H9 (cell line): ENCODE data around the gene NRXN3. TPM values are rescaled to one million over a fixed set of nuclear protein-coding genes. Genes with fewer than 3 reads are reported as not detected.

Experiments used
- DNase-seq: peaks from one replicate; pipeline ENCODE4 v3.0.0-alpha.2; 2017
- H2AFZ ChIP-seq: one replicate; pipeline ENCODE4 v1.6.1; 2013; ENCODE audit warnings: mild to moderate bottlenecking, low read length, control low read depth, moderate library complexity
- H2AK5ac ChIP-seq: 2 replicates; pipeline ENCODE4 v1.6.1; 2013; ENCODE audit warnings: low read length, control low read depth, mixed read lengths; ENCODE audit not compliant: insufficient read length
- H2BK120ac ChIP-seq: one replicate; pipeline ENCODE4 v1.6.1; 2013; ENCODE audit warnings: low read depth, mild to moderate bottlenecking, low read length, control low read depth, inconsistent platforms; ENCODE audit not compliant: poor library complexity, severe bottlenecking
- H2BK12ac ChIP-seq: 2 replicates; pipeline ENCODE4 v1.6.1; 2013; ENCODE audit warnings: low read length, control low read depth, mixed read lengths, low read depth; ENCODE audit not compliant: insufficient read length
- H2BK15ac ChIP-seq: 2 replicates; pipeline ENCODE4 v1.6.1; 2013; ENCODE audit warnings: low read depth, low read length, control low read depth
- H2BK20ac ChIP-seq: one replicate; pipeline ENCODE4 v1.6.1; 2013; ENCODE audit warnings: low read depth, mild to moderate bottlenecking, low read length, control low read depth, inconsistent platforms; ENCODE audit not compliant: poor library complexity, severe bottlenecking
- H2BK5ac ChIP-seq: 2 replicates; pipeline ENCODE4 v1.6.1; 2013; ENCODE audit warnings: low read length, control low read depth, mixed read lengths; ENCODE audit not compliant: insufficient read length
- H3K14ac ChIP-seq: 2 replicates; pipeline ENCODE4 v1.6.1; 2013; ENCODE audit warnings: low read length, control low read depth; ENCODE audit not compliant: insufficient read depth
- H3K18ac ChIP-seq: 2 replicates; pipeline ENCODE4 v1.6.1; 2013; ENCODE audit warnings: low read depth, mild to moderate bottlenecking, mixed read lengths, low read length, control low read depth; ENCODE audit not compliant: insufficient read length
- H3K23ac ChIP-seq: 2 replicates; pipeline ENCODE4 v1.6.1; 2013; ENCODE audit warnings: low read length, control low read depth, mixed read lengths, low read depth; ENCODE audit not compliant: insufficient read length
- H3K23me2 ChIP-seq: 2 replicates; pipeline ENCODE4 v1.6.1; 2013; ENCODE audit warnings: low read depth, mild to moderate bottlenecking, mixed read lengths, low read length, control low read depth; ENCODE audit not compliant: insufficient read length, poor library complexity, severe bottlenecking
- H3K27ac ChIP-seq: 2 replicates; pipeline ENCODE4 v1.5.1; 2013; ENCODE audit warnings: low read length, control low read depth, mixed read lengths, low read depth; ENCODE audit not compliant: insufficient read length
- H3K27me3 ChIP-seq: 2 replicates; pipeline ENCODE4 v1.6.1; 2013; ENCODE audit warnings: low read length, control low read depth, inconsistent platforms; ENCODE audit not compliant: insufficient read depth
- H3K4ac ChIP-seq: 2 replicates; pipeline ENCODE4 v1.6.1; 2013; ENCODE audit warnings: low read depth, mild to moderate bottlenecking, control low read depth, inconsistent platforms, low read length, moderate library complexity
- H3K4me1 ChIP-seq: 2 replicates; pipeline ENCODE4 v1.6.1; 2013; ENCODE audit warnings: low read length, control low read depth, inconsistent platforms; ENCODE audit not compliant: insufficient read depth
- H3K4me2 ChIP-seq: 2 replicates; pipeline ENCODE4 v1.6.1; 2013; ENCODE audit warnings: low read length, control low read depth, mixed read lengths; ENCODE audit not compliant: insufficient read length, insufficient read depth
- H3K56ac ChIP-seq: 2 replicates; pipeline ENCODE4 v1.6.1; 2013; ENCODE audit warnings: low read depth, mild to moderate bottlenecking, mixed read lengths, low read length, control low read depth; ENCODE audit not compliant: insufficient read length
- H3K79me1 ChIP-seq: 2 replicates; pipeline ENCODE4 v1.6.1; 2013; ENCODE audit warnings: low read depth, mild to moderate bottlenecking, moderate library complexity, low read length, control low read depth, inconsistent platforms; ENCODE audit not compliant: insufficient read depth, poor library complexity, severe bottlenecking
- H3K79me2 ChIP-seq: 2 replicates; pipeline ENCODE4 v1.6.1; 2013; ENCODE audit warnings: low read length, control low read depth, inconsistent platforms; ENCODE audit not compliant: insufficient read depth
- H3K9ac ChIP-seq: 2 replicates; pipeline ENCODE4 v1.6.1; 2013; ENCODE audit warnings: low read length, control low read depth, mixed read lengths; ENCODE audit not compliant: insufficient read length; ENCODE audit errors: extremely low read depth
- H3K9me3 ChIP-seq: one replicate; pipeline ENCODE4 v1.6.1; 2013; ENCODE audit warnings: low read depth, low read length, inconsistent platforms; ENCODE audit not compliant: control insufficient read depth
- H3T11ph ChIP-seq: one replicate; pipeline ENCODE4 v1.6.1; 2013; ENCODE audit warnings: mild to moderate bottlenecking, low read length, control low read depth, inconsistent platforms
- H4K20me1 ChIP-seq: one replicate; pipeline ENCODE4 v1.6.1; 2013; ENCODE audit not compliant: control insufficient read depth, insufficient read length, insufficient read depth
- H4K5ac ChIP-seq: 2 replicates; pipeline ENCODE4 v1.6.1; 2013; ENCODE audit warnings: low read depth, mild to moderate bottlenecking, mixed read lengths, low read length, control low read depth; ENCODE audit not compliant: insufficient read length
- H4K8ac ChIP-seq: replicated peaks from 2 replicates; pipeline ENCODE4 v1.6.1; 2013; ENCODE audit warnings: low read length, control low read depth, mixed read lengths, low read depth; ENCODE audit not compliant: insufficient read length
- H4K91ac ChIP-seq: 2 replicates; pipeline ENCODE4 v1.6.1; 2013; ENCODE audit warnings: low read depth, mild to moderate bottlenecking, moderate library complexity, mixed read lengths, low read length, control low read depth; ENCODE audit not compliant: insufficient read length
- H3K27ac Mint-ChIP-seq, 3 experiments: 2 replicates in 2 of 3; 3 replicates in 1 of 3; pipeline ENCODE4 v1.8.0; 2020 to 2021; ENCODE audit warnings: mixed read lengths in 3 of 3, mild to moderate bottlenecking in 1 of 3, moderate library complexity in 1 of 3
- H3K27me3 Mint-ChIP-seq: 2 replicates; pipeline ENCODE4 v1.8.0; 2021; ENCODE audit warnings: low read depth, mild to moderate bottlenecking, moderate library complexity, mixed read lengths
- H3K36me3 Mint-ChIP-seq, 3 experiments: 2 replicates in 2 of 3; 3 replicates in 1 of 3; pipeline ENCODE4 v1.8.0; 2020 to 2021; ENCODE audit warnings: low read depth in 3 of 3, mixed read lengths in 3 of 3; ENCODE audit not compliant: insufficient read depth in 1 of 3
- H3K4me1 Mint-ChIP-seq, 2 experiments: 2 replicates each; pipeline ENCODE4 v1.8.0; 2020; ENCODE audit warnings: mixed read lengths in 2 of 2
- H3K4me3 Mint-ChIP-seq, 2 experiments: 2 replicates in 1 of 2; 3 replicates in 1 of 2; pipeline ENCODE4 v1.8.0; 2020 to 2021; ENCODE audit warnings: mild to moderate bottlenecking in 2 of 2, mixed read lengths in 2 of 2, moderate library complexity in 1 of 2
- H3K9me3 Mint-ChIP-seq, 2 experiments: 2 replicates in 1 of 2; 3 replicates in 1 of 2; pipeline ENCODE4 v1.8.0; 2020; ENCODE audit warnings: mild to moderate bottlenecking in 2 of 2, mixed read lengths in 2 of 2, moderate library complexity in 1 of 2
- CTCF ChIP-seq: fragments of 200-600 bp; sonication (generic); conservative IDR thresholded peaks from 3 replicates; pipeline ENCODE4 v1.8.0; 2021; ENCODE audit warnings: antibody characterized with exemption, mild to moderate bottlenecking
- WGBS: extraction: QIAGEN DNeasy Blood & Tissue Kit; methylation state at CpG from one replicate; pipeline ENCODE4 v1.1.7; 2013; ENCODE audit warnings: missing lambda C conversion rate, low lambda C conversion rate, mixed read lengths; ENCODE audit not compliant: insufficient read length; ENCODE audit errors: extremely low coverage; 5-methylcytosine and 5-hydroxymethylcytosine counted together
- total RNA-seq: library from RNA; stranded (reverse); gene quantifications from 2 replicates; pipeline ENCODE4 v1.2.1, GENCODE V29; 2021

Gene NRXN3
- total RNA-seq, 1 experiment from 2014 or later, result 1.8 TPM

DNA sequence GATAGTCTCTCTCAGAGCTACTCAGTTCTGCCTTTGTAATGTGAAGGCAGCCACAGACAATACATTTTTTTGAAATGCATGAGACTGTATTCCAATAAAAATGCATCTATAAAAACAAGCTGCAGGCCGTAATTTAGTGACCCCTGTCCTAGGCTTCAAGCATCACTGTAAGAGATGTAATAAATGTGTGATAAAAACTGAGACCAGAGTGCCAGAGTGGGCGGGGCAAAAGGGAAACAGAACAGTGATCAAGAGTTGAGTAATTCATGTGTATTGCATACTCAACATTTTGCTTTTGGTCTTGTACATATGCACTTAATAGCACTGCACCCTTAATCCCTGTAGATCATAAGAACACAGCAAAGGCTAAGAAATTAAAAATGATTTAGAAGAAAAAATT is 1297.7 kb downstream of the NRXN3 start:
- Histone ChIP-seq H2BK5ac (no peak overlapping the region), H3K27me3 (no peaks in the 10 kb centered on the region), H2BK12ac (no peak overlapping the region), H3K18ac (no peak overlapping the region), H3K4ac (no peak overlapping the region), H3K14ac (no peak overlapping the region), H2BK120ac (no peak overlapping the region), H3K9ac (no peak overlapping the region), H3K4me2 (no peak overlapping the region), H3K23ac (no peak overlapping the region), H2AK5ac (no peak overlapping the region), H2AFZ (no peak overlapping the region), H4K20me1 (no peaks in the 10 kb centered on the region), H3K27ac (no peak overlapping the region), H2BK15ac (no peak overlapping the region), H4K91ac (no peak overlapping the region), H3T11ph (no peak overlapping the region), H2BK20ac (no peak overlapping the region), H3K4me1 (peaks cover 8% of the 10 kb centered on the region; the same call in 1 of the 2 replicates), H4K8ac (no peak overlapping the region), H3K9me3 (no peaks in the 10 kb centered on the region), H3K79me2 (no peaks in the 10 kb centered on the region), H3K56ac (no peak overlapping the region), H3K79me1 (no peaks in the 10 kb centered on the region), H4K5ac (no peak overlapping the region), H3K23me2 (no peaks in the 10 kb centered on the region)
- Mint-ChIP-seq H3K27ac (no peak overlapping the region), H3K36me3 (no peaks in the 10 kb centered on the region), H3K9me3 (no peaks in the 10 kb centered on the region), H3K4me1 (peaks cover 14 to 18% of the 10 kb centered on the region in 2 experiments), H3K27me3 (no peaks in the 10 kb centered on the region), H3K4me3 (no peak overlapping the region)
- TF ChIP-seq CTCF, result no peak
- DNase-seq, result no peak
- no CpG with 5 or more reads among the region's 2 CpGs for WGBS
